Activated CD8-positive, alpha-beta memory T cell treated with anti-CD3 and anti-CD28 coated beads for 1 hour (primary cell): ENCODE measurements around the gene HSD17B1.
"Not testable (repeated sequence)": the region's sequence is repeated elsewhere in the genome, so short reads cannot be mapped to it uniquely, and the experiment has no call there.

ENCODE experiments used
- DNase-seq, 2 donors: peaks; one replicate each; pipeline ENCODE4 v3.0.0-alpha.2; 2020; ENCODE audit warnings: low read depth in 1 of 2; ENCODE audit errors: extremely low read depth in 1 of 2

HSD17B1 gene

GRCh38 chr17:42522798-42523278, 29.9 kb upstream of the HSD17B1 start:
- no peak for DNase-seq

- no peak for DNase-seq
Measured at GRCh38 chr17:42525221-42525620, 27.5 kb upstream of the HSD17B1 start.

GRCh38 chr17:42526031-42526444, 26.7 kb upstream of the HSD17B1 start:
- DNase-seq: no peak

GRCh38 chr17:42527932-42528331, 24.8 kb upstream of the HSD17B1 start:
- no peak for DNase-seq

GRCh38 chr17:42529061-42529460, 23.7 kb upstream of the HSD17B1 start:
- no peak for DNase-seq

- no peak for DNase-seq
Measured at GRCh38 chr17:42530952-42531454, 21.7 kb upstream of the HSD17B1 start.

GRCh38 chr17:42531455-42532354, 21.0 kb upstream of the HSD17B1 start:
- DNase-seq: peak in 1 of 2 donors; percentile 38

- no peak for DNase-seq
Measured at GRCh38 chr17:42535155-42536047, 17.3 kb upstream of the HSD17B1 start.

GRCh38 chr17:42536048-42536371, 16.7 kb upstream of the HSD17B1 start, which contains the start of gene NAGLU:
NAGLU (plus strand) TSS chr17:42536241; CDS start chr17:42536273, 32 bp downstream.
- DNase-seq: peak; percentile 33 to 72

- DNase-seq: peak; percentile 14 to 56
Measured at GRCh38 chr17:42536372-42537155, 16.2 kb upstream of the HSD17B1 start.

- DNase-seq: no peak
Measured at GRCh38 chr17:42537156-42537805, 15.4 kb upstream of the HSD17B1 start.

- no peak for DNase-seq
Measured at GRCh38 chr17:42537826-42538451, 14.8 kb upstream of the HSD17B1 start.

- DNase-seq: no peak
Measured at GRCh38 chr17:42538482-42538881, 14.2 kb upstream of the HSD17B1 start.

GRCh38 chr17:42540558-42540957, 12.2 kb upstream of the HSD17B1 start:
- DNase-seq: not testable (repeated sequence)

GRCh38 chr17:42541041-42541833, 11.5 kb upstream of the HSD17B1 start:
- DNase-seq: no peak

GRCh38 chr17:42543190-42544079, 9.3 kb upstream of the HSD17B1 start:
- no peak for DNase-seq

- DNase-seq: no peak
Measured at GRCh38 chr17:42544874-42545283, 7.8 kb upstream of the HSD17B1 start.
